Anterior cingulate cortex (tissue), 58 donors: ENCODE data around the gene SRXN1.

Experiments
- DNase-seq, 58 donors: peaks; one replicate each; lab custom pipeline; 2025; lab: John Stamatoyannopoulos, UW

SRXN1 gene

GRCh38 chr20:675453-676314 lies 22.7 kb upstream of the SRXN1 start, which contains the start of gene SCRT2:
SCRT2 (minus strand) TSS chr20:675802; CDS start chr20:675601, 201 bp downstream.
- peak in 47 of 58 donors; percentile 8 to 73 (median 47) for DNase-seq

DNA sequence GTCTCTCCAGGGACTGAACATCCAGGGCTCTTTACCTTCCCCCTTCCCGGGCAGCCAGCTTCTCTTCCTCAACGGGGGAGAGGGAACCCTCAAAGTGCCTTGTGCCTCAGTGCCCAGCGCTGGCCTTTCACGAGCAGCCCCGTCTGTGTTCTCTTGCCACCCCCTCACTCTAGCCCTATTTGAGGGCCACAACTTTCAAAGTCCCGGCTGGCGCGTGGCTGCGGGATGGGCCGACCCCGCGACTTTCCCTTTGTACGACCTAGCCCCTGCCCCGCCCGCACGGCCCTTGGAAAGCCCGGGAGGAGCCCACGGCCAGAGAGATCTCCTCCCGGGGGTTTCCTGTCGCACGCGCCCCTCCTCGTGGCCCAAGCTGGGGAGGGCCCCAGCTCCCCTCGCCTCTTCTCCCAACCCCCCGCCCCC lies 22.0 kb upstream of the SRXN1 start:
- DNase-seq: no peak

GRCh38 chr20:673603-674001 lies 20.6 kb upstream of the SRXN1 start:
- no peak for DNase-seq

DNA sequence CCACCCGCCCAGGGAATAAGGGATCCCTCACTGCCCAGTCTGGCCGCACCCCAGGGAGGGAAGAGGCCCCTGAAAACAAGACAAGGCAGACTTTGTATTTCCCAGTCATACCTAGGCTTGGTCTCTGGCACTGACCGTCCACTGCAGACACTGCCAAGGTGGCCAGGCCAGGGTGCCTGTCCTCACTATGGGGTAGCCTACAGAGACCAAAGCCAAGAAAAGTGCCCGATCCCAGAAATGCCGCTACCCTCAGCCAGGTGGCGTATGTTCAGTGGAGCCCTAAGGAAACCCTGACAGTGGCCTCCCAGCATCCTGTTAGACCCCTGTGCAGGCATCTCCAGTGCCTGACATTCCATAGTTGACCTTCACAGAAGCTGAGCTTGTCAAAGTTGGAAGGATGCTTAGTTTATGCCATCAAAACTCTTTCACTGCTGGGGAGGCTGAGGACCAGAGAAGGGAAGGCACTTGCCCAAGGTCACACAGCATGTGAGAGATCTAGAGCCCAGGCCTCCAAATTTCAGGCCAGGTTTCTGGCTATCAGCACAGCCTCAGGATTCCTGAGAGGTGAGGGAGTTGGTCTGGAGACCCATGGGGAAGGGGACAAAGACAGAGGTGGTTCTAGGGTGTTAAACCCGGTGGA lies 20.1 kb upstream of the SRXN1 start:
- DNase-seq: no peak

DNA sequence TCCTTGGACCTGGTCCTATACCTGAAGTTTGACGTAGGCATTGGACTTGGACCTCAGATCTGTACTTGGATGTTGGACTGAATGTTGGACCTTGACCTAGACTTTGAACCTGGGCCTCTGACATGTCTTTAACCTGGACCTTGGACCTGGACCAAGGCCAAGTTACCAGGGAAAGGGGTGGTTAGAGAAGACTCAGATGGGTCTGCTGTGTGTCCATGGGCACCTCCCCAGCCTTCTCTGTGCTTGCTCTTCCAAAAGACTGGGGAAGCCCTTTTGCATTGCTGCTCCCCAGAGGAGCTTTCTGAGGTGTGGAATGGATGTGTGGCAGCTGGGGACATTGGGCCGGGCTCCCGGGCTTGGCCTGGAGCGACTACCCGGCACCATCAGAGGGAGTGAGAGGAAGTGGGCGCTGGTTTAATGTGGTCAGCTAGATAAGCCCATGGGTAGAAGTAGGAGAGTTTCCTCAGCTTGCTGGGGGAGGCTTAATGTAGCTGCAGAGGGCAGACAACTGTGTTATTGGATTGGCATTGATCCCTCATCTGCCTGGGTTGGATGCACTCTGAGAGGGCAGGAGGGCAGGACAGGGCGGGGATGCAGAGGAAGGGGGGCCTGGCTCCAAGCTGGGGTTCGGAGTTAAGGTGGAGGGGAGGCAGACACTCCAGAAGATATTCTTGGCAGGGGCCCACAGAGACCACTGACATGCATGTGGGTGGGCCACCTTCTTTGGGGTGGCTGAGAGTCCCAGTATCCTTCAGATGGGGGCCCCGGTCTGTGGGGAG lies 18.4 kb upstream of the SRXN1 start:
- DNase-seq: no peak

GRCh38 chr20:669573-669972 lies 16.6 kb upstream of the SRXN1 start:
- peak in 16 of 58 donors; percentile 8 to 62 (median 20) for DNase-seq

DNA sequence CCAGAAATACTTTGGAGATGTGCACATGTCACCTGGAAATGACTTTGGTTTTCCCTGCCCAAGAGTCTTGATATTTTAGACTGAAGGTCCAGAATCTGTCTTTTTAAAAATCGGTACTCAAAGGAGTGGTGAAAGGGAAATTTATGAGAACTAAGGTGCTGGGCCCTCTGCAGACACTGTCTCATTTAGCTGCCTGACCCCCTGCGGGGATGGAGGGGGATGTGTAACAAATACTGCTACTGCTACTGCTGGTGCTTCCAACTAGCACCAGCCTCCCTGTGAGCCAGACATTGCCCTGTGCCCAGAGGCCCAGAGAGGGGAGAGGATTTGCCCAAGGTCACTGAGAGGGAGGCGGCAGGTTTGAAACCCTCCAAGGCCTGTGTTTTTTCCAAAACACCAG lies 15.6 kb upstream of the SRXN1 start:
- no peak for DNase-seq

DNA sequence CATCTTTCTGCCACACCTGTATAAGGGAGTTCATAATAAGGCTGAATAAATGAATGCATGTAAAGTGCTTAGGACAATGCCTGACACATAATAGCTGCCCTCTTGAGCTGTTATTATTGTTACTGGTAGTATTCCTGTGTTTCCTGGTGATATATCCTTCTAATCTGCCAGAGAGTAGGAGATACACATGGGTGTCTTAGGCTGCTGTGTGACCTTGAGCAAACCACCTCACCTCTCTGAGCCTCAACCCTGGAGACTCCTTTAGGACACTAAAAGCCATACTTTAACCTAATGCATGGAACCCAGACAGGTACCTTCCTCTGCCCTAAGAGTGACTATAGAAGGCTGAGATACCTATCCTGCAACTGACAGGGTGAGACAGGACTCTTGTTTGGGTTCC lies 15.1 kb upstream of the SRXN1 start:
- no peak for DNase-seq

- peak in 14 of 58 donors; percentile 4 to 63 (median 23) for DNase-seq
Observed at GRCh38 chr20:667351-668034, 14.5 kb upstream of the SRXN1 start.

GRCh38 chr20:666877-667276 lies 13.9 kb upstream of the SRXN1 start:
- no peak for DNase-seq

- DNase-seq: no peak
Observed at GRCh38 chr20:665276-665675, 12.3 kb upstream of the SRXN1 start.

DNA sequence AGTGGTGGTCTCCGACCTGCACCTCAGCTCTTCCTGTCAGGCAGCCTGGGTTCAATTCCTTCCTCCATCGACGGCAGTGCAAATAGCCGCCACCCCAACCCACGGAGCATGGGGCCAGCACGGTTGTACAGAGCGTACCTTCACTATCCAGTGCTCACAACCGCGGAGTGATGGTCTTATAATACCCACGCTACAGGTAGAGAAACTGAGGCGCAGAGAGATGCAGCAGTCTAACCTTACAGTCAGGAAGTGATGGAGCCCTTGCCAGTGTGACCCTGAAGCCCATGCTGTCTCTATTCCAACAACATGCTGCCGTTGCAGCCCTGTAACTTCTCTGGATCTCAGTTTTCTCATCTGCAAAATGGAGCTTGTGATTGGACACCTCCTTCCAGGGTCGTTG lies 11.6 kb upstream of the SRXN1 start:
- DNase-seq: no peak

DNA sequence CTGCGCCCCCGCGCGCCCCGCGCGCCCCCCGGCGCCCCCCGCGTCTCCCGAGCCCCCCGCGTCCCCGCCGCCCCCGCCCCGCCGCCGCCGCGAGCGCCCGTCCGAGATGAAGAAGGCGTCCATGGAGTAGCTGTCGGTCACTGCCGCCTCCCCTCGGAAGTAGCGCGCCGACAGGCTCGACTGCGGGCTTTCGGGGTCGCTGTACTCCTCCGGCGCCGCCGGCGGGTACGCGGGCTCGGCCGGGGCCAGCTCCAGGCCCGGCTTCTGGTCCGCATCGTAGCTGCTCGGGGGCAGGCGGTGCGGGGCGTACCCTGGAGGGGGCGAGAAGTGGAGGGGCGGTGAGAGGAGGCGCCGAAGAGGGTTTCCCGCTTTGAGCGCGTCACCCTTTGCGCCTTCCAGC lies 11.2 kb upstream of the SRXN1 start:
- DNase-seq: no peak

GRCh38 chr20:663315-664090 lies 10.5 kb upstream of the SRXN1 start:
- DNase-seq: no peak

DNA sequence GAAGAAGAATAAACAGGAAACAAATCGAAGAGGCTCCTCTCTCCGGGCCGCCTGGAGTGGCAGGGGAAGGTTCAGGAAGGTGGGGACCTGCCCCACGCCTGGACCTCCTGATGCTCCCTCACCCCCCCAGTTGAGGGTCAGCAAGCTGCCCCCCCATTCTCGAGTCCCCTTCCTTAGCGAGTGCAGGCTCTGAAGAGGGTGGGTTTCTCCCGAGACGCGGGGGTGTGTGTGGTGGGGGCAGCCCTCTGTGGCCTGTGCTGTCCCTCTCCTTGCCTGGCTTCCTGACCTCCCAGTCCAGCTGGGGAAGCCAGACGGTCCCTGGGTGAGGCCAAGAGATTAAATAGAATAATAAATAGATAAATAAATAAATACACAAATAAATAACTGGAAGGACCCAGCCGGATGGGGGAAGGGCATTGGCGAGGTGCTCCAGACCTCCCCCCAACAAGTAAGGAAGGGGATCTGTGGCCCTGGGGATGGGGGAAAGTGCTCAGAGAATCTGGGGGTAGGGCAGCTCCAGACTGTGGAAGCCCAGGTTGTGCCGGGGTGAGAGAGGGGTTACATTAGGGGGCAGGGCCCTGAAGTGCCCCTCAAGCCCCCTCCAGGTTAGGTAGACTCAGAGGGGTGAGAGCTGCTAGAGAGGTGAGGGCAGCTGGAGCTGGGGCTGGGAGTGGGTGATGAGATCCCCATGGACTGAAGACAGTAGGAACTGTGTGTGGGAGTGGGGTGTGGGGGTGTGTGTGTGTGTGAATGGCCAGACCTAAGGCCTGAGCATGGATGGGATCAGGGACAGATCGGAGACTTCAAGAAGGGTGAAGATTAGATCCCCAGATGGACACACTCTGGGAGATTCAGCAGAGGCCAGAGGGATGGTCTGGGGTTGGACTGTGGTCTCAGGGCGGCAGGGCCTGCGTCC lies 9.5 kb upstream of the SRXN1 start:
- no peak for DNase-seq

GRCh38 chr20:661474-662270 lies 8.7 kb upstream of the SRXN1 start:
- no peak for DNase-seq

- no peak for DNase-seq
Observed at GRCh38 chr20:658731-659291, 5.8 kb upstream of the SRXN1 start.
